ENCODE results near the gene OSBPL8.

Gene OSBPL8, protein sequence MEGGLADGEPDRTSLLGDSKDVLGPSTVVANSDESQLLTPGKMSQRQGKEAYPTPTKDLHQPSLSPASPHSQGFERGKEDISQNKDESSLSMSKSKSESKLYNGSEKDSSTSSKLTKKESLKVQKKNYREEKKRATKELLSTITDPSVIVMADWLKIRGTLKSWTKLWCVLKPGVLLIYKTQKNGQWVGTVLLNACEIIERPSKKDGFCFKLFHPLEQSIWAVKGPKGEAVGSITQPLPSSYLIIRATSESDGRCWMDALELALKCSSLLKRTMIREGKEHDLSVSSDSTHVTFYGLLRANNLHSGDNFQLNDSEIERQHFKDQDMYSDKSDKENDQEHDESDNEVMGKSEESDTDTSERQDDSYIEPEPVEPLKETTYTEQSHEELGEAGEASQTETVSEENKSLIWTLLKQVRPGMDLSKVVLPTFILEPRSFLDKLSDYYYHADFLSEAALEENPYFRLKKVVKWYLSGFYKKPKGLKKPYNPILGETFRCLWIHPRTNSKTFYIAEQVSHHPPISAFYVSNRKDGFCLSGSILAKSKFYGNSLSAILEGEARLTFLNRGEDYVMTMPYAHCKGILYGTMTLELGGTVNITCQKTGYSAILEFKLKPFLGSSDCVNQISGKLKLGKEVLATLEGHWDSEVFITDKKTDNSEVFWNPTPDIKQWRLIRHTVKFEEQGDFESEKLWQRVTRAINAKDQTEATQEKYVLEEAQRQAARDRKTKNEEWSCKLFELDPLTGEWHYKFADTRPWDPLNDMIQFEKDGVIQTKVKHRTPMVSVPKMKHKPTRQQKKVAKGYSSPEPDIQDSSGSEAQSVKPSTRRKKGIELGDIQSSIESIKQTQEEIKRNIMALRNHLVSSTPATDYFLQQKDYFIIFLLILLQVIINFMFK

DNA sequence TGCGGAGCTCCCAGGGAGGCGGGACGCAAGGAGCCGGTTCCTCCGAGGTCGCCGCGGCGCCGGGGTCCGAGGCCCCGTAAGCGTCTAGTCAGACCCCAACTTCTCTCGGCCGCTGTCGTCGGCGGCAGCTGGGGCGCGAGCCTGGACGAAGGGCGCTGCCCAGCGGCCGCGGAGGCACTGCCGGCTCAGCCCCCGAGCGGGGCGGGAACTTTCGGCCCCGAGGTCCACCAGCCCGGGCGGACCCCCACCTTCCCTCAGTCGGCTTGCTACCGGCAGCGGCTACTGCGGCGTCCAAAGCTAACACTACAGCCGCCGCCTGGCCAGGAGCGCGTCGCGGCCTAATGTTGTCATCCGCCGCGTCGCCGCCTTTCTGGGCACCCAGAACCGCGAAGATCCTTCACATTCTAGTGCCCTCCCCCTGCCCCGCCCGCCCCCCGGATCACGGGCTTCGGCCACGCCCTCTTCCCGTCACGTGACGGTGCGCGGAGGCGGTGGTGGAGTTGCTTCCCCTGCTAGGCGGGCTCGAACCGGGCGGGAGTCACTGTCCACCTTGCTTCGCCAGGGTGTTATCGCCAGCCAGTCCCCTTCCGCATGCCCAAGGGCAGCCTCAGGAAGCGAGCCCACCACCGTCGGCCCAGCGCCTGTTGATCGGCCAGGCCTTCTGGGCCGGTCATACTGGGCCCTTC, at the start of gene OSBPL8:
TSS of gene OSBPL8 (minus strand) at position 372 of the 686 bp plus-strand sequence. CDS start 72,220 bp downstream, outside the sequence.
- peak; percentile 63 for DNase-seq (ENCODE audit: low read depth, low spot score)

DNA sequence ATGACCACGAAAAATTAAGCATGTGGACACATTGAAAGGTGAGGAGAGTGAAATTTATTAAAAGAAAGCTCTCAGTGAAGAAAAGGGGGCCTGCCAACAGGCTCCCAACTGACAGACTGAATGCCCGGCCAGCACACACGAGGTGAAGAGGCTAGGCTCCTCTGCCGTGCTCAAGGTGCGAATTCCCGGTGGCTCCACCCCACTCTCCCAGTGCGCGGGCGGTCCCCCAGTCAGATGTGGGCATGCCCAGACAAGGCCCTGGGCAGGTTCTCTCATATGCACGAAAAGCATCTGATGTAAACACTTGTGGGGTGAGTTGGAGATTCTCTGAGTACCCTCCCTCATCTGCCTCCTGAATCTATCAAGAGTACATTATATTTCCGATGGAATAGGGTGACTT, 48.5 kb upstream of the OSBPL8 start:
- no peak for DNase-seq (ENCODE audit: low read depth, low spot score)

DNA sequence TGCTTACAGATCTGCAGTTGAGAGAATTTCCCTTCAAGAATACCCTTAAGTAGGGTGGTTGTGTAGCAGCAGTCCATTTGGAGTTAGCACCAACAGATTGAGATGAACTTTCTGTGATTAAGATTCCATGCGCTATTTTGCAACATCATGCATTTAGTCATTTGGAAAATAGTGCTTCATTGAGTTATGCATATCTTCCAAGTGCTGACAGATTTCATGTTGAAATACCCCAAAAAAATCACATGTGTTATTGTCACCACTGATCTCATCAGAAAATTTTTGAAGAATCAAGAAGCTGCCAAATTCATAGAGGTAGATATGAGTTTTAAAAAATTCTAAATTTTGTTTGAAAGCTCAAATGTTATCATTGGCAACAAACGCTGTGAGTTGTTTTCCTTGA, 35.5 kb upstream of the OSBPL8 start:
- no peak for DNase-seq (ENCODE audit: low read depth, low spot score)

DNA sequence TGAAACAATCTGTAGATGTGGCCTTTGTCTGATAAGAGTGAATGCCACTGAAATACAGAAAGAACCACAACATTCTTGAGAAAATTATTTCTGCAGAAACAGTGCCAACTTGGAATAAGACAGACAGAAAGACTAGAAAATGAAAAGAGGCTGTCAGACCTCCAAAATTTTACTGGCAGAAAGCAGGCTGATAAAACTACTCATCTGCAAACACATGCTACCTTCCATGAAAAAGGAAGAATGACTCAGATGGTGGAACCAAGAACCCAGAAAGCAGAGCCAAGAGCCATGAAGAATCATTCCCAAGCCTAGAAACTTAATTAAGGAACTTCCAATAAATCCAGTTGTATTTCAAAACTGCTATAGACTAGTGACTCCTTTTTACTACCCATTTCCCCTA, 31.9 kb upstream of the OSBPL8 start:
- no peak for DNase-seq (ENCODE audit: low read depth, low spot score)

DNA sequence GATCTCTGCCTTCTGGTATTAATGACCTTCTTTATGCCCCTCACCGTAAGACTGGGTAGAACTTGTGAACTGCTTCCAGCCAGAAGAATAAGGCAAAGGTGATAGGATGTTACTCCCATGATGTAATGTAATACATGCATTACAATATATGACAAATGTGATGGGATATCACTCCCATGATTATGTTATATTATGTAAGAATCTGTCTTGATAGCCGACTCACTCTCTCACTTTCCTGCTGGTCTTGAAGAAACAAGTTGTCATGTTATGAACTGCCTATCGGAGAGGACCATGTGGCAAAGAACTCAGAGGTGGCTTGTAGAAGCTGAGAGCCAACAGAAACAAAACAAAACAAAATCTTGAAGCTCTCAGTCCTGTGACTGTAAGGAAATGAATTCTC, 30.6 kb upstream of the OSBPL8 start:
- no peak for DNase-seq (ENCODE audit: low read depth, low spot score)

DNA sequence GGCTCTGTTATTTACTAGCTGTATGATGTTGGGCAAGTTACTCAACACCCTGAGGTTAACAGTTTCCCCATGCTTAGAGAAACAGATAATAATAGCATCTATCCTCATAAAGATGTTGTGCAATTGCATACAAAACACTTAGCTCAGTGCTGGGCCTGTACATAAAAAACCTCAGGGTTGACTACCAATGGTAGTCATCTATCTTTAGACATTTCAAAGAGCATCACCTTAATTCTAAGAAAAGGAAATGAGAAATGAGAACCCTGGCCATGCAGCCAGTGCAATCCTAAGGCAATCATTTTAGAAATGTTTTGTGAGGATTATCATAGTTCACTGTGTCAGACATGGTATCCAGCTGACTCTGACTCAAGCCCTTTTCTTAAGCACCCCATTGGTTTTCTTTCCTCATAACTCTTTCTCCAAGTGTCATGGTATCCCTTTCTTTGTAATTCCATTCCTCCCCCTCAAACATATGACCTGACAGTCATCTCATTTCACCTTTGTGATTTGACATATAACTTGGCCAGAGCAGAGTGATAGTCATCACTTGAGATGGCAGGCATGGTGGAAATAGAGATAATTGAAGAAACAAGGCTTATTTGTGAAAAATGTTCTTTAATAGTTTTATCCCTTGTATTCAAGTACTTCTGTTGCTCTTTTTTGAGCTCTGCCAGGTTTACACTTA, 29.5 kb upstream of the OSBPL8 start:
- no peak for DNase-seq (ENCODE audit: low read depth, low spot score)

DNA sequence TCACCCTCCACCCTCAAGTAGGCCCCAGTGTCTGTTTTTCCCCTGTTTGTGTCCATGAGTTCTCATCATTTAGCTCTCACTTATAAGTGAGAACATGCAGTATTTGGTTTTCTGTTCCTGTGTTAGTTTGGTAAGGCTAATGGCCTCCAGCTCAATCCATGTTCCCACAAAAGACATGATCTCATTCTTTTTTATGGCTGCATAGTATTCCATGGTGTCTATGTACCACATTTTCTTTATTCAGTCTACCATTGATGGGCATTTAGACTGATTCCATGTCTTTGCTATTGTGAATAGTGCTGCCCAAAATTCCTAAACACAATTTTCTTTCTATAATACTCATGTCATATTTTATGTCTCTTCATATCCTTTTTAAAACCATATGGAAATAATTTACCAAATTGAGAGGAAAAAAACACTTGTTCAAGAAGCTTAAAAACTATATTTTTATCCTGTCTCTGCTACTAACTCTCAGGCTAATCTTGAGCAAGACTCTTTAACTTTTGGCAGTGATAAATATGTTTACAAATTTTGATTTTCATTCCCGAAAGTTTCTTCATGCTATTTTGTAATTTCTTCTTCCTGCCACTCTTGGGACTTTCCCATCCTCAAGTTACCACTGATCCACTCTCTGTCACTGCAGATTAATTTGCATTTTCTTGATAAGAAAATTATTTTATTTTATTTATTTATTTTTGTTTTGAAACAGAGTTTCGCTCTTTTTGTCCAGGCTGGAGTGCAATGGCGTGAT, 28.0 kb upstream of the OSBPL8 start:
- no peak for DNase-seq (ENCODE audit: low read depth, low spot score)

DNA sequence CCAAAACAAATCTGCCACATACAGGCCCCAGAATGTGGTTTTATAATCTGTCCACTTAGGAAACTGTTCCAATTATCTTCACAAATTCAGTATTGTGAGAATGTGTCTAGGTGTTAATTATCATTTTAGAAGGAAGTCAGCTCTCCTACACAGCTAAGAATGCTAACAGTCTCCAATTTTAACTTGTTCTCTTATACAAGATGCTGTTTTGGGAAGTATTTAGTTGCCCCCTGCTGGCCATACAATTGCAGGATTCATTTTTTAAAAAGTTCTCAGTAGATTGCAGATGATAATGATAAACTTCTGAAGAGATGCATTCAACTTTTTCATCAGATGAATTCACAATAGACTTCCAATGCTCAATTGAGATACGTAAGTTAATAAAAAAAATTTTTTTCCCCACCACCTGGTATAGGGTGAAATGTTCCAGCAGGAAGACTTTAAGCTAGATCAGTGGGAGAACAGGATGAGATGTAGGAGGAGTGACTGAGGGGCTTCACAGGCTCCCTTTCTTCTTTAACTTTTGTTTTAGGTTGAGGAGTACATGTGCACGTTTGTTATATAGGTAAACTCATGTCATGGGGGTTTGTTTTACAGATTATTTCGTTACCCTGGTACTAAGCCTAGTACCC, 27.3 kb upstream of the OSBPL8 start:
- DNase-seq (ENCODE audit: low read depth, low spot score) = no peak

DNA sequence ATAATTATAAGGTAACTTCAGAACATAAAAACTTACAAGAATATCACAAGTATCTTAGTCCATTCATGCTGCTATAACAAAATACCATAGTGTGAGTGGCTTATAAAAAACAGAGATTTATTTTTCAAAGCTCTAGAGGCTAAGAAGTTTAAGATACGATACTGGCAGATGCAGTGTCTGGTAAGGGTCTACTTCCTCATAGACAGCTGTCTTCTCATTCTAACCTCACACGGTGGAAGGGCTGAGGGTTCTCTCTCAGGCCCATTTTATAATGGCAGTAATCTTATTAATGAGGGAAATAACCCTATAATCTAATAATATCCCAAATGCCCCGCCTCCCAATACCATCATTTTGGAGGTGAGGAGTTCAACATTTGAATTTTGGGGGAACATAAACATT, 23.7 kb upstream of the OSBPL8 start:
- no peak for DNase-seq (ENCODE audit: low read depth, low spot score)

DNA sequence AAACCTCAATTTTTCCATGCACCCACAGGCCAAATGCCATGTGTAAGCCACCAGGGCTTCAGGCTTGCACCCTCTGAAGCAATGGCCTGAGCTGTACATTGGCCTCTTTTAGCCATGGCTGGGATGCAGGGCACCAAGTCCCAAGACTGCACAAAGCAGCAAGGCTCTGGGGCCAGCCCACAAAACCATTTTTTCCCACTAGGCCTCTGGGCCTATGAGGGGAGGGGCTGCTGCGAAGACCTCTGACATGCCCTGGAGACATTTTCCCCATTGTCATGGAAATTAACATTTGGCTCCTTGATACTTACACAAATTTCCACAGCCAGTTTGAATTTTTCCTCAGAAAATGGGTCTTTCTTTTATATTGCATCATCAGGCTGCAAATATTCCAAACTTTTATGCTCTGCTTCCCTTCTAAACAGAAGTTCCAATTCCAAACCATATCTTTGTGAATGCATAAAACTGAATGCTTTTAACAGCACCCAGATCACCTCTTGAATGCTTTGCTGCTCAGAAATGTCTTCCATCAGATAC, 14.3 kb upstream of the OSBPL8 start:
- DNase-seq (ENCODE audit: low read depth, low spot score) = no peak

DNA sequence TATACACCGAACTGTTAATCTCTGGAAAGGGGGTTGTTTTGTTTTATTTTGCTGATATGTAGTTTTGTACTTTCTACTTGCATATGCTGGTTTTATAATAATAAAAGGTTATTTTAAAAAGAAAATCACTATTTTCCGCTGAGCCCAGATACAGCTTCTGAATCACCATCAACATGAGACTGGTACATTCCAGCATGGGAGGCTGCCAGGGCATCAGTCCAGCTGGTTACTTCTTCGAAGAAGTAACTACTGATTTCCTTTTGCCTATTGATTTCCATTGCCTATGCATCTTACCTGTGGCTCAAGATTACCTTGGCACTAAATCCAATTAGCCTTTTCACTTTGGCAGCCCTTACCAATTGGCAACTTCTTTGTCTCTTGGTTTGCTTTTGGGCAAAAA, 11.7 kb upstream of the OSBPL8 start:
- no peak for DNase-seq (ENCODE audit: low read depth, low spot score)

DNA sequence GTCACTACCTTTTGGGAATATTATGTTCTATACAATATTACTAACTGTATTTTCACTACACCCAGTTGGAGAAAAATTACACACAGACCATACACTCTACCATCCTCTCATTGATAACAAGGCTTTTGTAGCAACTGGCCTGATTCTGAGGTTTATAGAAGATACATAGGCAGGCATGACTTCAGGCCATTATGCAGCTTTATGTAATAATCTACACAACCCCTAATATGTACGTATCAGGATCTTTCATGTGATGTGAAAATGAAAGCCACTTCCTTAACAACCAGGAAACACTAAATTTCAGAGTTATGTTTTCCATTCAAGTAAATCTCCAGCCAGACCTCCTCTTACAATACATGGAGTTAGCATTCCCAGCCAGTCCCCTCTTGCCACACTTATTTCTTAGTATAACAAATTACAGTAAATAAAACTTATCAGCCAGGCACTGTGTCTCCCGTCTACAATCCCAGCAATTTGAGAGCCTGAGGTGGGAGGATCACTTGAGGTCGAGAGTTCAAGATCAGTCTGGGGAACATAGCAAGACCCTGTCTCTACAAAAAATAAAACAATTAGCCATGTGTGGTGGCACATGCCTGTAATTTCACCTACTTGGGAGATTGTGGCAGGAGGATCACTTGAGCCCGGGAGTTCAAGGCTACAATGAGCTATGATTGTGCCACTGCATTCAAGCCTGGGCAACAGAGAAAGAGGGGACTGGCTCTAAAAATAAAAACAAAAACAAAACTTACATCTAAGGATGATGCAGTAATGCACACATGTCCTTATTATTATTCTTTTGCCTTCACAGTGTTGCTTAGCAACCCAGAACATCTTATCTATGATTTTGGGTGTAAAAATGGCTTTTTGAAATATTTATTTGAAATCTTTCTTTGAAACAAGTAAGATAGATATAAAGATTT, 10.4 kb upstream of the OSBPL8 start:
- DNase-seq (ENCODE audit: low read depth, low spot score) = no peak

DNA sequence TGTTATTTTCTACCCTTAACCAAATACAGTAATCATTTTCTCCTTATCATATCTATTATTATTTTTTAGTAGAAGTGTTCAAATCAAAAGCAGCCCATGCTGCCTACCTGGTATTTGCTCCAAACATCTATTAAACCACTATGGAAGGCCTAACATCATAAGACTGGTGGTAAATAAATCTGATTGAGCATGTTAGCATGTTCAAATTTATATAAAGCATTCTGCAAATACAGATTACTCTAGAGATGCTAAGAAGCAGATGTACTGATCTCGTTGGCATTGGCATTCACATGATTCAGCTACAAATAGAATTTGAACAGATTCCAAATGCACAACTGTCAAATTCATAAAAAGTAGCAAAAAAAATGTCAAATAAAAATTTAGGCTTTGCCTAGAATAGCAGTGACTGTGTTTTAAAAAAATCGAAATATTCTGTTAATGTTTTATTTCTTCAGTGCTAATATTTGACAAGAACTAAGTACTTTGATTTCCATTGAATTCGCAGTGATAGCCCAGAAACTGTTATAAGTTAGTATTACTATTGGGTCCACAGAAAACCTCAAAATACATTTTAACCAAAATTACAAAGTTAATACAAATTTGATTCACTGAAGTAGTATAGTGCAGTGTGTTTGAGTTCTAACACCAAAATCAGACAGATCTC, 9.4 kb upstream of the OSBPL8 start:
- DNase-seq (ENCODE audit: low read depth, low spot score) = no peak

DNA sequence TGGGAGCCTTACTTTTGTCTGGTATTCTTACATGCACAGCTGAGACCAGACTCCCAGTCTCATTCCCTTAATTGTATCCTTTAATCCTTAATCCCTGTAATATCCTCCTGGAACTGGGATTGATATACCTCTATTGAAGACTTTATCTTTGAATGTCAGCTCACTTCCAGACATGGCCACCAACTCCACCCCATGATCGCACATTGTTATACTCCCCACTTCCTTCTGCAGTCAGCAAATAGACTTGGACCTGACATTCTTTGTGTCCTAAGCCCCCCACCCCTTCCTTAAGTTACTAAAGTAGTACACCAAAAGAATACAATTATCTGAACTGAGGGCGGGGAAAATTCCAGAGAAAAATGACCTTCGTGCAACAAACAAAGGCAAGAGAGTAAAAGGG, 8.6 kb upstream of the OSBPL8 start:
- no peak for DNase-seq (ENCODE audit: low read depth, low spot score)

DNA sequence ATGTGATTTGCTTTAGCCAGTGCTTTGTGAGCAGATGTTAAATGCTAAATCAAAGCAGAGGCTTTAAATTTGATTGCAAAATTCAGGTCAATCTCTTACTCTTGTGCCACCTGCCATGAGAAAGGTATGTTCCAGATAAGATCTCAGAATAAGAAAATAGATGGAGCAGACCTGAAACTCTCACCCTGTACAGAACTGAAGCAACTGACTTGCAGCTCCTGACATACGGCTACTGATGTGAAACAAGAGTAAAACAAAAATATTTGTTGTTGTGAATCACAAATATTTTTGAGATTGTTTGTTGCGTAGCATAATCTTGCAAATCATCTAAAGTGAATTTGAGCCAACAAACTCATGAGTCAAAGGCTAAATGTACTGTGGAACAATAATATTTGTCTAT, 3.5 kb upstream of the OSBPL8 start:
- DNase-seq (ENCODE audit: low read depth, low spot score) = no peak

DNA sequence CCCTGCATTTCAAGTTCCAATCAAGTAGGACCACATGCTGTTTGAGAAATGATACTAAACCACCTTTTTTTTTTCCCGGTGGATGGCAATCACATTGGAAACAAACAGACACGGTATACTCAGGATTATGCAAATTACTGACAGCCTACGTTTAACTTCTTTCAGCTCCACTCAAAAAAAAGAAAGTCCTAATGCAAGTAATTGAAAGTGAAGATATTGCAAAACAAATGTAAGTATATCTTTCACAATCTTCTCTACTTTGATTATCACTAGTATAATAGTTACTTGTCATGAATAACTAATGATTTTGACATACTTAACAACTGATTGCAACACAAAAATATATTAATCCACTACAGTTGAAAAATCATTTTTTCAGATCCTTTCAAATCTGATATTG, 2.6 kb upstream of the OSBPL8 start:
- DNase-seq (ENCODE audit: low read depth, low spot score) = no peak

DNA sequence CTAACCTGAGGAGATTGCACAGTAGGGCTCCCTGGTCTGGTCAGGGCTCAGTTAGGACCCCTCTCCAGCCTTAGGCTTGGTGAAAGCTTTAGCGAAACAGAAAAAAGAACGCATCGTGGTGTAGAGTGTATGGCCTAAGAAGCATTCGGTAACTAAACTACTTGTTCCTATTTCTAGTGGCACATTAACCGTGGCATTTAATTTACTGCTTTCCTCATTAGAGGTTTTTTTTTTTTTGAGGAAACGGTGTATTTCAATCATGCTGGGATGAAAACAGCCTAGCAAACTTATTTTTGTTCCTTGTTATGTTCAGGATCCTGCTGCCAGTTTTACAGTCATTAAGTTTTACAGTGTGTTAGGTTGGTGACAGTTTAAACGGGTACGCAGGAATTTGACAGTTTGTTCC, 518 bp upstream of the OSBPL8 start:
- DNase-seq (ENCODE audit: low read depth, low spot score) = no peak

DNA sequence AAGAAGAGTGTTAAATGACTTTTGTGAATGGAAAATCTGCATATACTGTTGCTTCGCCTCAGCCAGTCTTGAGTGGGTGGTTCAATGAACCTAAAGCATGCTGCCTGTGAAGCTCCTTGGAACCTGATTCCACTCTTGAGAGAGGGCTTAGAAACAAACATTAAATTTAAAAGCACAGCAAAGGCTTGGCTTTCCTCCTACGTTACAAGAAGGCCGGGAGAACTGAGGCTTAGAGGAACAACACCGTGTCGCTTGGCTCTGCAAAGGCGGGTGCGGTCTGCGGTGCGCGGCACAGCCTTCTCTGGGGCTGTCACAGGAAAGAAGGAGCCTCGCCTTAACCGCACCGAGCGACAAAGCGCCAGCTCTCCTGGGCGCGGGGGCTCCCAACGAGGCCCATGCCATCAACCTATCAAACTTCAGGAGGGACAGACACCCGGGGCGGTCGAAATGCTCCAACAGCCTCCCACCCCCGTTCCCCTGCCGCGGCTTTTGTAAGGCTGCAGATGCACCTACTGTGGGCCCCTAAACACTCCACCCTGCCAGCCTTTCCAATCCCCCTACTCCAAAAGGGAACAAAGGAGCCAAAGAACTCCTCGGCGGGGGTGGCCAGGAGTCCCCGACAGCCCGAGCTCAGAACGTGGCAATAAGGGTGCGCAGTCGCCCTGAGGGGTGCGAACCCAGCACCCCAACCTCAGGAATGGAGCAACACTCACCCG, 729 bp downstream of the OSBPL8 start:
- DNase-seq (ENCODE audit: low read depth, low spot score) = no peak

All from iPS DF 19.7 (cell line).